HG03097 (cell line): Measurements from ENCODE around the gene LGALS3BP.

ENCODE experiments used
- ATAC-seq: cut with Tn5 transposase; IDR thresholded peaks from one replicate; pipeline ENCODE4 v1.9.1; 2021; ENCODE audit not compliant: unreplicated experiment, low FRiP score

LGALS3BP gene

GRCh38 chr17:78986048-78986648 is 6.4 kb upstream of the LGALS3BP start:
- ATAC-seq: no peak

DNA sequence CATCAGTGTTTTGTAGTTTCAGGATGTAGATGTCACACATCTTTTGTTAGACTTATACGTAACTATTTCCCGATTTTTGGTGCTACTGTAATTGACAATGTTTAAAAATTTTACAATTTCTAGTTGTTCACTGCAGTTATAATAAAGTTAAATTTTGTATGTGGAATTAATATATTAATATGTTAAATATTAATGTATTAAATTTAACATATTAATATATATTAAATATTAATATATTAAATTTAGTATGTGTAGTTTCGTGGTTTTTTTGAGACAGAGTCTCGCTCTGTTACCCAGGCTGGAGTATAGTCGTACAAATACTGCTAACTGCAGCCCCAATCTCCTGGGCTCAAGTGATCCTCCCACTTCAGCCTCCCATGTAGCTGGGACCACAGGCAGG is 5.7 kb upstream of the LGALS3BP start:
- ATAC-seq: no peak

DNA sequence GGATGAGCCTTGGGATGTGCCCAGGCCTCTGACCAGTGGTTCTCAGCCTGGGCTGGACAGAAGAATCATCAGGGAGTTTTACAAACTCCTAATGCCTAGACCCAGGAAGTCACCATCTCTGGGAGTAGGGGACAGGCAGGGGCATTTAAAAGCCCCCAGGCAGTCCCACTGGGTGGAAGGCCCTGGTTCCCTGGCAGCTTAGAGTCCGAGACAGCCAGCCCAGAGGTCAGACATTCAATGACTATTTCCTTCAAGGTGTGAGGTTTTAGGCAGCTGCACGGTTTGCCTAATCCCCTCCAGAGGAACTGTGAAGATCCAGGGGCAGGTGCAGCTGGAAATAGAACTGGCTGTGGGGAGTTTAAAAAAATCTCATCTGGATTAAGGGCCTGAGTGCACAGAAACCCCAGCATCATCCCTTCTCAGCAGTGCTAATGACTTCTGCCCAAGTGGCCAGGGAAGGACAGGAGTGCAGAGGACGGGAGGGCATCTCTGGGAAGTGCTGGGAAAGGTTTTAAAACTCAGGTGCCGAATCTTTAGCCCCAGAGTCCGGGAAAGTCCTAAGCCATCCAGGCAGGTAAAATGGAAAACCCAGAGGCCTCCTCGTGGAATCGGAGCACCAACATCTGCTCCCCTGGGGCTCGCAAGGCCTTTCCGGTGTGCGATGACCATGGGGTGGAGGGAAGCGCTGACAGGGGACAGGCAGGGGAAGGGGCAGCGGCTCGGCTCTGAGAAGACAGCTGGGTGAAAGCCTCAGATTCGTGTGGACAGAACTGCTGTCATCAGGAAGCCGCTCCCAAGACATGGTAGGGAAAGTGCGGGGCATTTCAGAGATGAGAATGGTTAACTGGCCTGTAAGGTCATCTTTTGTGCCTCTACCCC is 1.5 kb upstream of the LGALS3BP start:
- ATAC-seq: no peak

DNA sequence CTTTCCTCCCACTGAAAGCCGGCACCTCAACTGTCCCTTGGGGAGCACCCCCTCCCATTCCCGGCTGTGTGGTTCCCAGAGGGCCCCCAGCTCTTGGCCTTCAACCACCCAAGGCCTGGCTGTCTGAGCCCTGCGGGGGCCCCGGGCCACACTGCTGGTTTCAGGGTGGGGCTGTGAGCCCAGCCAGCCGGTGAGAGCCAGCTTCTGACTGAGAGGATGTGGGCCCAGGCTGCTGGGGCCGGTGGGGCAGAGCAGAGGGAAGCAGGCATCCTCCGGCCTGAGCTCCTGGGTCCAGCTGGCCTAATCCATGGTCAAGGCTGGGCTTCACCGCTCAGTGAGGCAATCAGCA is 875 bp upstream of the LGALS3BP start:
- ATAC-seq: no peak

DNA sequence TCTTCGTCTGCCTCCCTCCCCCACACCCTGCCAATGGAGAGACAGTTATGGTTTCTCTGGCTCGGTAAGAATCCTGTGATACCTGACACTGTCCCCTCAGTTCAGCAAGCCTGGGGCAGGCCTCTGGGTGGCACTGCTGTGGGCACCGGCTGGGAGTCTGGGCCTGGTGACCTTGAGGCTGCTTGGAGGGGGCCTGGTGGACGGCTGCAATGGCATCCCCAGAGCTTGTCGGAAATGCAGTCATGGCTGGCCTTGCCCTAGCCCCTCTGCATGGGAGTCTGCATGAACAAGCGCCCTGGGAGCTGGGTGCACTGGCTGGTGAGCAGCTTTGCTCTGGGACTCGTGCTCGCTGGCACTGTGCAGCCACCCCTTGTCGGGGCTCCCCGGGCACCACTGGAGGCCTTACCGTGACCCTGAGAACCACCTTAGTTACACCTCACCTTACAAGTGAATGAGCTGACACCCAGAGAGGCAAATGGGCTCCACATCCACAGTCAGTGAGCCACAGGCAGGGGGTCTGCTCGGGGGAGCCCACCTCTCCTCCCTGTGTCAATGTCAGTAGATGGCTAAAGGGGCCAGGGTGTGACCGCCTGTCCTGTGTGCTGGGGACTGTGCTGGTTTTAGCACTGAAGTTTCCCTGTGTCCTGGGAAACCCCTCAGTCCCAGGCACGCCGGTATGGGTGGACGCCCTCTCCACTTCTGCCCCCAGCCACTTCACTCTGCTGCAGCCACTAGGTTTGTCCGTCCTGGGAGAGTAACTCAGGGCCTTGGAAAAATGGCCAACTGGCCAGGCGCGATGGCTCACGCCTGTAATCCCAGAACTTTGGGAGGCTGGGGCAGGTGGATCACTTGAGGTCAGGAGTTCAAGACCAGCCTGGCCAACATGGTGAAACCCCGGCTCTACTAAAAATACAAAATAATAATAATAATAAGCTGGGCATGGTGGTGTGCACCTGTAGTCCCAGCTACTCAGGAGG is 1.4 kb downstream of the LGALS3BP start:
- no peak for ATAC-seq

- no peak for ATAC-seq
Observed at GRCh38 chr17:78977681-78977943, 2.1 kb downstream of the LGALS3BP start.

DNA sequence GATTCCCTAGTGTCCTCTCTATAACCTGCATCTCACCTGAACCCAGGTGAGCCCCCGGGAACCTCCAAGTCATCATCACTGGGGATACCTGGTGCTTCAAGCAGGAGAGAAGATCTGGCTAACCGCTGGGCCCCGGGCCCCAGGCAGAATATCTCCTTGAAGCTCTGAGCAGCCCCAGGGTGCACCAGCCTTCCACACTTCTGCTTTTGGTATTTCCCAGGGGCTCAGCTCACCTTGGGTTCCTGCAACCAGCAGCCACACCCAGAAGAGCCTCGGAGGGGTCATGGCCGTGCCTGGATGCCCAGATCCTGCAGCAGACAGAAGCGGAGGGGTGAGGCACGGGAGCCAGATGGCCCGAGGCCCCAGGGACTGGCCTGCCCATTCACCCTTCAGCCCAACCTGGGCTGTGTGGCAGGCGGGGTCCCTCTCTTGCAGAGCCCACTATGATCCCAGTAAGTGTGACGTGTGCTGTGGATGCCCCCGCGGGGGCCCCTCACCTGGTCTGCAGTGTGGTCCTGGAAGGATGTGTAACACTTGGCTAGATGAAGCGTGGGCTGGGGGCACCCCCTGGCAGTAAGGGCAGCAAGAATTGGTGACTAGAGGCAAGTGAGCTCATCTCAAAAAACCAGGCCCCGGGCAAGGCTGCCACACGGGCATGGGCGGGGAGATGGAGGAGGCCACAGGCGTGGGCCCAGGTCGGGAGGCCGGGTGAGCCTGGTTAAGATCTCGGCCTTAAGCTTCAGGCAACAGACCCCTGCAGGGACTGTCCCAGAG is 2.6 kb downstream of the LGALS3BP start:
- no peak for ATAC-seq

- no peak for ATAC-seq
Observed at GRCh38 chr17:78974635-78975591, 4.8 kb downstream of the LGALS3BP start.

GRCh38 chr17:78973792-78974520 is 5.8 kb downstream of the LGALS3BP start:
- no peak for ATAC-seq

- no peak for ATAC-seq
Observed at GRCh38 chr17:78973196-78973595, 6.5 kb downstream of the LGALS3BP start.

- ATAC-seq: no peak
Observed at GRCh38 chr17:78972507-78973105, 7.1 kb downstream of the LGALS3BP start.

- no peak for ATAC-seq
Observed at GRCh38 chr17:78971756-78972506, 7.8 kb downstream of the LGALS3BP start.

GRCh38 chr17:78970834-78971755 is 8.6 kb downstream of the LGALS3BP start:
- ATAC-seq: no peak

DNA sequence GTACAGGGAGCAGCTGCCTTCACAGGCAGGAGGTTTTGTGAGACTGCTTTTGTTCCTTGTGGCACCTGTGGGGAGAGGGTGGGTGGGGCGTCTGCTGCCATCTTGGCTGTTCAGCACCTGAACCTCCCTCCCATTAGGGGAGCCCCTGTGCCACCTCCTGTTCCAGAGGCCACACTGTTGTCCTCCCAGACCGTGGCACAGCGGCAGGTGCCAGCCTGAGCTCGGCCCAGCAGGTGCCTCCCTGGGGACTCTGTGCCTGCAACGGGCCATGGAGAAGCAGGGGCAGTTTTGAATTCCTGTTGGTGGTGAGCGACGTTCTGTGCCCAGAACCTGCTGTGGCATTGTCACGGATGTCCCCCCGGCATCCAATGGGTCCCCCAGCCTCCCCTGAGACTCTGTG is 9.9 kb downstream of the LGALS3BP start:
- ATAC-seq: no peak

DNA sequence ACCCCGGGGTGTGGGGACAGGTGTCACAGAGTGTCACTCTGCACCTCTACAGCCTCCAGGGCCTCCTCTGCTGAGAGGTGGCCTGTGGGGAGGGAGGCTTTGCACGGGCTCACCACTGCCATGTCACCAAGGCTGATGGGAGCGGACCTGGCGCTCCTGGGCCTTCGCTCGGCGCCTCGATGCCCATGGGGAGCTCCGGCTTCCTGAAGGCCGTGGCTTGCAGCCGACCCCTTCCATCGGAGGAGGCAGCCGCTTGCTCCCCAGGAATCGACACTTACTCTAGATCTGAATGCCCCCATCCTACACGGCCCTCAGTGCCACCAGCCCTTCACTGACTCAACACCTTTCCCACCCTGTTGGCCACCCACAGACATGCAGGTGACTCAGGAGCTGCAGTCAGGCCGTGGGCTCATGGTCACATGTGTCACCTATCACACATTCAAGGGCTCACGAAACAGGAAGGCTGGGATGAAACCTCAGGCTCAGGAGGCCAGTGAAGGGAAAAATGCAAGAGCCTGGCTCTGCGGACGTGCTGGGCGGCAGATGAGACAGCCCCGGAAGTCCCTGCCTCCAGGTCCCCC is 11.9 kb downstream of the LGALS3BP start:
- ATAC-seq: no peak

DNA sequence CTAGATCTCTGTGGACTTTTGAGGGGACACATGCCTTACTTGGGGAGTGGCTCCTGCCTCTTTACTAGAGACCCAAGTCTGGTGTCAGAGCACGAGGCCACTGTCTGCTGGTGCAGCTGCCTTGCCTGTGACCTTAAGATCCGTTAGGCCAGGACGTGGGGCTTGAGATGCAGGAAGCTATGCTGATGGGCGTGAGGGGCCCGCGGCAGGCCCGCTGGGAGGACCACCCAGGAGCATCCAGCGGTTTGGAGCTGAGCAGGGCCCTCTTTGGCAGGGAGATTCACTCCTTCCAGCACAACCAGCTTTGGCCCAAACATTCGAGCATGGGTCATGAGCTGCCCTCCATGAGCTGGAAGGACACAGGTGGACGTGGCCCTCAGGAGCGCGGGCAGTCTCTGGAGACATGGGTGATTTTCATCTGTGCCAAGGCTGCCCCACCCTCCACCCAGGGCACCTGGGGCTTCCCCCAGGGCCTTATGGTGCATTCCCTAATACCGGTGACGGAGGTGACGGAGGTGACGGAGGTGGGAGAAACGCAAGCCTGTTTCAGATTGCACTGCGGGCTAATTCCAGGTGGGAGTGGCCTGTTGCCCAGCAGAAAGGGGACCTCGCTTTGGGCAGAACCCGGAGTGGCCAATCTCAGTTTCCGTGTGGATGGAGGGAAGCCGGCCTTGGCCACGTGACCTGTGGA is 12.7 kb downstream of the LGALS3BP start:
- ATAC-seq: no peak
